OCI-LY7 (cell line): ENCODE measurements around the gene SUPT3H. TPM values are rescaled to one million over a fixed set of nuclear protein-coding genes. Genes with fewer than 3 reads are reported as not detected.

ENCODE experiments used
- BruUV-seq: library from RNA; stranded (reverse); fragments of 400-500 nt; replicated peaks from 2 replicates; lab custom pipeline; 2021; lab: Mats Ljungman, UMichigan
- CTCF ChIA-PET: fragments of 300-600 bp; sonication (Branson Sonifier 250); formaldehyde crosslinking; loops from one replicate; lab custom pipeline; 2022; ENCODE audit warnings: antibody characterized with exemption; ENCODE audit not compliant: unreplicated experiment; lab: Charles Lee
- POLR2A ChIA-PET: fragments of 300-600 bp; sonication (Branson Sonifier 250); formaldehyde crosslinking; loops from one replicate; lab custom pipeline; 2022; ENCODE audit warnings: antibody characterized with exemption; lab: Charles Lee
- DNase-seq: peaks from one replicate; pipeline ENCODE4 v3.0.0-alpha.2; 2015; ENCODE audit warnings: low spot score
- H2AFZ ChIP-seq: fragments of 200-600 bp; sonication (generic), shearing (Covaris generic); 2 replicates; pipeline ENCODE4 v1.6.1; 2014; ENCODE audit warnings: mild to moderate bottlenecking, antibody characterized with exemption, low read length, moderate library complexity
- H3K27ac ChIP-seq: fragments of 200-600 bp; sonication (generic); 2 replicates; pipeline ENCODE4 v1.5.1; 2014; ENCODE audit warnings: mixed run types, low read depth, mild to moderate bottlenecking, moderate library complexity, low read length, inconsistent platforms; ENCODE audit not compliant: poor library complexity, severe bottlenecking
- H3K36me3 ChIP-seq: fragments of 200-600 bp; sonication (generic); 2 replicates; pipeline ENCODE4 v1.6.1; 2014; ENCODE audit warnings: mild to moderate bottlenecking, antibody characterized with exemption, low read length, moderate library complexity, mixed read lengths; ENCODE audit not compliant: insufficient read depth
- H3K4me1 ChIP-seq: fragments of 200-600 bp; sonication (generic); 2 replicates; pipeline ENCODE4 v1.5.1; 2014; ENCODE audit warnings: mild to moderate bottlenecking, low read length; ENCODE audit not compliant: insufficient read depth, poor library complexity, severe bottlenecking
- H3K4me2 ChIP-seq: fragments of 200-600 bp; sonication (generic); 2 replicates; pipeline ENCODE4 v1.6.1; 2014; ENCODE audit warnings: mild to moderate bottlenecking, low read length
- H3K4me3 ChIP-seq: fragments of 200-600 bp; sonication (generic); 2 replicates; pipeline ENCODE4 v1.5.1; 2014; ENCODE audit warnings: mild to moderate bottlenecking, low read depth, low read length; ENCODE audit not compliant: poor library complexity, severe bottlenecking
- H3K79me2 ChIP-seq: fragments of 200-600 bp; sonication (generic); 2 replicates; pipeline ENCODE4 v1.6.1; 2016; ENCODE audit warnings: low read depth, mild to moderate bottlenecking, low read length, moderate library complexity, mixed read lengths; ENCODE audit not compliant: insufficient read depth
- H3K9me2 ChIP-seq: fragments of 200-600 bp; sonication (generic); 2 replicates; pipeline ENCODE4 v1.6.1; 2016; ENCODE audit warnings: mild to moderate bottlenecking, low read length, mixed read lengths; ENCODE audit not compliant: insufficient read depth
- H3K9me3 ChIP-seq: fragments of 200-600 bp; sonication (generic); 2 replicates; pipeline ENCODE4 v1.6.1; 2014; ENCODE audit warnings: mild to moderate bottlenecking, mixed run types, low read length, mixed read lengths
- H4K20me1 ChIP-seq: fragments of 200-600 bp; sonication (generic); 2 replicates; pipeline ENCODE4 v1.6.1; 2014; ENCODE audit warnings: mild to moderate bottlenecking, antibody characterized with exemption, low read length, moderate library complexity, mixed read lengths; ENCODE audit not compliant: insufficient read depth
- CTCF ChIP-seq: fragments of 200-600 bp; sonication (generic); conservative IDR thresholded peaks from 2 replicates; pipeline ENCODE4 v1.5.1; 2014; ENCODE audit warnings: mild to moderate bottlenecking, antibody characterized with exemption, low read length, moderate library complexity, mixed read lengths
- EZH2phosphoT487 ChIP-seq: fragments of 200-600 bp; sonication (generic); IDR thresholded peaks from 2 replicates; pipeline ENCODE4 v1.6.1; 2018; ENCODE audit warnings: low read depth, borderline replicate concordance, mild to moderate bottlenecking, mixed run types, antibody characterized with exemption, low read length, moderate library complexity, mixed read lengths
- intact Hi-C: fragments of 100-400 bp; cut with micrococcal nuclease; formaldehyde crosslinking; loops from one replicate; pipeline ENCODE4 v1.10.0; 2022; ENCODE audit not compliant: unreplicated experiment
- total RNA-seq, 2 experiments: library from RNA; depleted of rRNA in 1 of 2; stranded (reverse); fragments of >200 nt in 1 of 2; shearing (Covaris generic) in 1 of 2; gene quantifications; 2 replicates each; pipeline ENCODE4 v1.2.3, GENCODE V29; 2014 to 2022

Gene SUPT3H
- total RNA-seq, 2 experiments from 2014 or later, result 1.1 to 7.1 TPM

DNA sequence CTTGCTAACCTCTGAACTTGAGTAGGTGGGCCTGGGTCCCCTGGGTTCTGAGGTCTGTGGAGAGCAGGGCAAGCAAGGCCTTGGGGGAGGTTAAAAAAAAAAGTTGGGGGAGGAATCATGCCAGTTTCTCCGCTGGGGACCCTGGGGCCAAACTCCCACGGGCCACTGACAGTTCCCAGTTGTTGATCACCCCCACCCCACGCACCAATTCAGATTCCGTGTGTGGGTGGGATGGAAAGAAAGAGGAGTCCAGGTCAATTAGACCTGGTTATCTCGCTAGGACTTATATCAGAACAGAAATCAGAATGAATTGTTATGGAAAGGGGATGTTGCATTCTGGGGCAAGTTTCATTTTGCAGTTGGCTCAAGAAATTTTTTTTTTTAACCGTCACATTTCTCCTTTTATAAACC is 46.7 kb upstream of the SUPT3H start:
- Histone ChIP-seq H3K9me2 (no peaks in the 10 kb centered on the region), H3K9me3 (no peaks in the 10 kb centered on the region), H2AFZ (no peak overlapping the region), H3K27ac (no peak overlapping the region), H3K79me2 (no peaks in the 10 kb centered on the region), H4K20me1 (no peaks in the 10 kb centered on the region), H3K36me3 (no peaks in the 10 kb centered on the region), H3K4me3 (no peak overlapping the region), H3K4me1 (peaks cover 34% of the 10 kb centered on the region), H3K4me2 (0 out of 2 replicates have a peak overlapping the region, but pooled peaks have one; percentile 8)
- no TSS peak for BruUV-seq
- ChIA-PET POLR2A (interaction anchor here (0.6 to 0.7 kb wide), 3 partner anchors 50 to 175 kb away, joined by 3 to 5 read pairs (median 4); no protein-coding TSS in a partner anchor), CTCF (no interaction called here)
- no peak for DNase-seq
- no peak for TF ChIP-seq EZH2phosphoT487
- intact Hi-C loops, result loop anchor here (5.0 to 10.0 kb wide), 3 partner anchors 47 to 500 kb away; partner anchors contain the start of gene SUPT3H

- ChIA-PET CTCF (no interaction called here), POLR2A (interaction anchor here (0.5 to 0.6 kb wide), 2 partner anchors 48 to 50 kb away, joined by 3 read pairs; no protein-coding TSS in a partner anchor)
- no peaks in the 10 kb centered on the region for H3K36me3 ChIP-seq
- intact Hi-C loops, result loop anchor here (5.0 to 10.0 kb wide), 3 partner anchors 47 to 501 kb away; partner anchors contain the start of gene SUPT3H
- BruUV-seq, result no TSS peak
- no peak overlapping the region for H2AFZ ChIP-seq
- no peak for DNase-seq
- H3K4me1 ChIP-seq, result peaks cover 34% of the 10 kb centered on the region
- H3K9me3 ChIP-seq, result no peaks in the 10 kb centered on the region
- no peaks in the 10 kb centered on the region for H3K9me2 ChIP-seq
- no peak overlapping the region for H3K27ac ChIP-seq
- TF ChIP-seq CTCF, result no peak
- peak; percentile 14; the same call in 1 of the 2 replicates for TF ChIP-seq EZH2phosphoT487
- H3K4me2 ChIP-seq, result 0 out of 2 replicates have a peak overlapping the region, but pooled peaks have one; percentile 8
- H3K4me3 ChIP-seq, result no peak overlapping the region
- no peaks in the 10 kb centered on the region for H3K79me2 ChIP-seq
- H4K20me1 ChIP-seq, result no peaks in the 10 kb centered on the region
Observed at GRCh38 chr6:45423824-45424450, 46.2 kb upstream of the SUPT3H start.

GRCh38 chr6:45423111-45423823 is 45.5 kb upstream of the SUPT3H start:
- ChIA-PET CTCF (no interaction called here), POLR2A (interaction anchor here (0.5 kb wide), 1 partner anchor 47 kb away, joined by 3 read pairs; no protein-coding TSS in a partner anchor)
- Histone ChIP-seq H3K79me2 (no peaks in the 10 kb centered on the region), H3K27ac (no peak overlapping the region), H3K4me1 (peaks cover 34% of the 10 kb centered on the region), H3K36me3 (no peaks in the 10 kb centered on the region), H2AFZ (no peak overlapping the region), H3K9me3 (no peaks in the 10 kb centered on the region), H3K9me2 (no peaks in the 10 kb centered on the region), H3K4me2 (peak overlapping the region; percentile 70), H3K4me3 (peak overlapping the region; percentile 52), H4K20me1 (no peaks in the 10 kb centered on the region)
- intact Hi-C loops, result loop anchor here (5.0 to 10.0 kb wide), 3 partner anchors 46 to 502 kb away; partner anchors contain the start of gene SUPT3H
- no TSS peak for BruUV-seq
- no peak for DNase-seq
- TF ChIP-seq EZH2phosphoT487, result no peak; the same call in none of the 2 replicates
